ENCODE results near the gene ATG16L1.

DNA sequence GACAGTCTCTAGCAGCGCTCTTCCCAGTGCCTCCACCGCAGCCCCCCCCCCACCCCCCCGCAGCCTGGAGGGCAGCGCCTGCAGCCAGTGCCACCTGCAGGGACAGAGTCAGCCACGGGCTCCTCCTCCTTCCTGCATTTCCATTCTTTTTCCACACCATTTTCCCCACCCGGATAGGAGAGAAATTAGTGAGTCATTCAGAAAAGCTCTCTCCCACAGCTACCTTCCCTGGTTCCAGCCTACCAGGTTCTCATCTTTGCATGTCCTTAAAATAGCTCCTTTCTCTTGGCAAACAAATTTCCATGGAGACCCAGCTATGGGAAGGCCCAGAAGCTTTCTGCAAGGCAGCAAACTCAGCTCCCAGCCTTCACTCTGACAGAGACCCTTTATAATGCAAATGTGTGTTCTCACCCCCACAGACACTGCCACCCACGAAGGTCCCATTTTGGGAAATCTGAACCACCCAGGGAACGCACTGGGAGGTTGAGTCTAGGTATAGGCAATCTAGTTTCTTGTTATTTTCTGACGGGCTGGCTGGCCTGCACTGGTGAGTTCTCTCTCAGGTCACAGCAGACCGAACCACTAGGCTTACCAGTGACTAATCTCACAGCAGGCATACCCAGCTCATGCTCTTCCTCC lies 41.8 kb upstream of the ATG16L1 start:
- no peak for TF ChIP-seq CTCF (IDR thresholded peaks at IDR 0.05)
- TF ChIP-seq POLR2A (IDR thresholded peaks at IDR 0.05): no peak
- no peak for TF ChIP-seq POLR2AphosphoS5 (IDR thresholded peaks at IDR 0.05)

Measured in prostate gland (tissue), 2 donors.